ENCODE results near the gene DIP2A.

The DIP2A gene

GRCh38 chr21:46559291-46559983 is 100.7 kb downstream of the DIP2A start:
- no peak for DNase-seq (ENCODE audit: low read depth)
- TF ChIP-seq, protein P1, sequence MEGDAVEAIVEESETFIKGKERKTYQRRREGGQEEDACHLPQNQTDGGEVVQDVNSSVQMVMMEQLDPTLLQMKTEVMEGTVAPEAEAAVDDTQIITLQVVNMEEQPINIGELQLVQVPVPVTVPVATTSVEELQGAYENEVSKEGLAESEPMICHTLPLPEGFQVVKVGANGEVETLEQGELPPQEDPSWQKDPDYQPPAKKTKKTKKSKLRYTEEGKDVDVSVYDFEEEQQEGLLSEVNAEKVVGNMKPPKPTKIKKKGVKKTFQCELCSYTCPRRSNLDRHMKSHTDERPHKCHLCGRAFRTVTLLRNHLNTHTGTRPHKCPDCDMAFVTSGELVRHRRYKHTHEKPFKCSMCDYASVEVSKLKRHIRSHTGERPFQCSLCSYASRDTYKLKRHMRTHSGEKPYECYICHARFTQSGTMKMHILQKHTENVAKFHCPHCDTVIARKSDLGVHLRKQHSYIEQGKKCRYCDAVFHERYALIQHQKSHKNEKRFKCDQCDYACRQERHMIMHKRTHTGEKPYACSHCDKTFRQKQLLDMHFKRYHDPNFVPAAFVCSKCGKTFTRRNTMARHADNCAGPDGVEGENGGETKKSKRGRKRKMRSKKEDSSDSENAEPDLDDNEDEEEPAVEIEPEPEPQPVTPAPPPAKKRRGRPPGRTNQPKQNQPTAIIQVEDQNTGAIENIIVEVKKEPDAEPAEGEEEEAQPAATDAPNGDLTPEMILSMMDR (conservative IDR thresholded peaks at IDR 0.05; ENCODE audit: low read depth, low read length), result no peak
- no peak overlapping the region for H3K4me3 ChIP-seq (ENCODE audit: low read length)

- TF ChIP-seq, protein P1 (conservative IDR thresholded peaks at IDR 0.05; ENCODE audit: low read depth, low read length), result no peak
- no peak for DNase-seq (ENCODE audit: low read depth)
- H3K4me3 ChIP-seq (ENCODE audit: low read length), result no peak overlapping the region
Measured at GRCh38 chr21:46560568-46561444, 102.1 kb downstream of the DIP2A start.

DNA sequence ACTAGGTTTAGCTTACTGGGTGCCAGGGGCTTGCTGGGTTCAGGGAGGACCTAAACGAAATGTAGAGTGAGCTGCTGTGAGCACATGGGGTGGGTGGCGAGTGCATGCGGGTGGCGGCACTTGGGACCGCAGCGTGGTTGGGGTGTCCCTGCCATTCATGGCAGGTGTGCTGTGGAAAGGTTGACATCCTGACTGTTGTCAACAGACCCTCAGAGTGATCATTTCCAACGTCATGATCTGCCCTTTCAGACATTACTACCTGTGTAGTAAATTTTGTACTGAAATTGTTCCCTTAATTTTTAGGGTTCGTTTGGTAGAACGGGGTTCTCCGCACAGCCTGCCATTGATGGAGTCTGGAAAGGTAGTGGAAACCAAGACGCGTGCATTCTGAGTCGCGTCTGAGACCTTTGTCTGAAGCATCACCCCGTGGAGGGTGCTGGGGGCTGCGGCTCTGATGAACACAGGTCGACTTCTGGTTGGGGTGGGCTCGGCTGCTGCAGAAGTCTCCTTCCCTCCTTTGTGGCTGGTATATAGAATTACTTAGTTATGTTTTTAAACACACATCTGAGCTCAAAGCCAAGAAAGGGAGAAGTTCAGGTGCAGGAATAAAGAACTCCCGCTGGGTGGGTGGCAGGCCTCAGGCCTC is 102.9 kb downstream of the DIP2A start:
- DNase-seq (ENCODE audit: low read depth), result no peak
- H3K4me3 ChIP-seq (ENCODE audit: low read length), result no peak overlapping the region
- TF ChIP-seq, protein P1 (conservative IDR thresholded peaks at IDR 0.05; ENCODE audit: low read depth, low read length), result no peak

GRCh38 chr21:46562472-46562871 is 103.8 kb downstream of the DIP2A start:
- TF ChIP-seq, protein P1 (conservative IDR thresholded peaks at IDR 0.05; ENCODE audit: low read depth, low read length), result no peak
- H3K4me3 ChIP-seq (ENCODE audit: low read length), result no peak overlapping the region
- no peak for DNase-seq (ENCODE audit: low read depth)

- H3K4me3 ChIP-seq (ENCODE audit: low read length), result no peak overlapping the region
- TF ChIP-seq, protein P1 (conservative IDR thresholded peaks at IDR 0.05; ENCODE audit: low read depth, low read length), result no peak
- no peak for DNase-seq (ENCODE audit: low read depth)
Measured at GRCh38 chr21:46562964-46563607, 104.4 kb downstream of the DIP2A start.

- TF ChIP-seq, protein P1 (conservative IDR thresholded peaks at IDR 0.05; ENCODE audit: low read depth, low read length), result no peak
- DNase-seq (ENCODE audit: low read depth), result no peak
- no peak overlapping the region for H3K4me3 ChIP-seq (ENCODE audit: low read length)
Measured at GRCh38 chr21:46564391-46564790, 105.7 kb downstream of the DIP2A start.

All from retinal pigment epithelial cell (primary cell).